Measurements from ENCODE around the gene ASTN2.

ASTN2 gene

GRCh38 chr9:117293206-117294114 is 121.4 kb downstream of the ASTN2 start:
- DNase-seq, result no peak

GRCh38 chr9:117290856-117291622 is 123.8 kb downstream of the ASTN2 start:
- no peak for DNase-seq

- no peak for DNase-seq
Measured at GRCh38 chr9:117290306-117290840, 124.5 kb downstream of the ASTN2 start.

GRCh38 chr9:117286245-117286644 is 128.6 kb downstream of the ASTN2 start:
- no peak for DNase-seq

GRCh38 chr9:117284414-117284813 is 130.4 kb downstream of the ASTN2 start:
- DNase-seq, result no peak

GRCh38 chr9:117282541-117282940 is 132.3 kb downstream of the ASTN2 start:
- DNase-seq, result no peak

GRCh38 chr9:117278471-117279035 is 136.3 kb downstream of the ASTN2 start:
- DNase-seq, result no peak

GRCh38 chr9:117278020-117278419 is 136.8 kb downstream of the ASTN2 start:
- DNase-seq, result no peak

- DNase-seq, result no peak
Measured at GRCh38 chr9:117276444-117276843, 138.4 kb downstream of the ASTN2 start.

GRCh38 chr9:117273612-117274011 is 141.2 kb downstream of the ASTN2 start:
- DNase-seq, result no peak

GRCh38 chr9:117268847-117269446 is 145.9 kb downstream of the ASTN2 start:
- DNase-seq, result no peak

GRCh38 chr9:117266855-117267497 is 147.9 kb downstream of the ASTN2 start:
- DNase-seq, result no peak

GRCh38 chr9:117265253-117265652 is 149.6 kb downstream of the ASTN2 start:
- no peak for DNase-seq

- DNase-seq, result no peak
Measured at GRCh38 chr9:117258184-117258866, 156.5 kb downstream of the ASTN2 start.

- no peak for DNase-seq
Measured at GRCh38 chr9:117253261-117253660, 161.6 kb downstream of the ASTN2 start.

- DNase-seq, result no peak
Measured at GRCh38 chr9:117250610-117251215, 164.1 kb downstream of the ASTN2 start.

GRCh38 chr9:117249799-117250198 is 165.1 kb downstream of the ASTN2 start:
- no peak for DNase-seq

GRCh38 chr9:117247266-117247665 is 167.6 kb downstream of the ASTN2 start:
- no peak for DNase-seq

- DNase-seq, result no peak
Measured at GRCh38 chr9:117245175-117245829, 169.6 kb downstream of the ASTN2 start.

- no peak for DNase-seq
Measured at GRCh38 chr9:117242082-117242481, 172.8 kb downstream of the ASTN2 start.

GRCh38 chr9:117239428-117239827 is 175.4 kb downstream of the ASTN2 start:
- DNase-seq, result no peak

Measured in activated gamma-delta T cell (primary cell).